IMR-90 (cell line): ENCODE data around the gene ZNF248. TPM values are rescaled to one million over a fixed set of nuclear protein-coding genes. Genes with fewer than 3 reads are reported as not detected.

Experiments
- ATAC-seq: fragments of 200-7000 bp; cut with Tn5 transposase; 2 replicates; pipeline ENCODE4 v1.9.1; 2020; ENCODE audit warnings: low read depth, mild to moderate bottlenecking, moderate library complexity
- BruUV-seq: library from RNA; stranded (reverse); fragments of 400-500 nt; replicated peaks from 2 replicates; lab custom pipeline; 2021; lab: Mats Ljungman, UMichigan
- CTCF ChIA-PET: fragments of 300-600 bp; formaldehyde crosslinking; extraction: SDS; loops from one replicate; lab custom pipeline; 2021; ENCODE audit warnings: antibody characterized with exemption; lab: Yijun Ruan, JAX
- POLR2A ChIA-PET: fragments of 300-600 bp; sonication (Branson Sonifier 250); formaldehyde crosslinking; loops from one replicate; lab custom pipeline; 2022; ENCODE audit warnings: antibody characterized with exemption; ENCODE audit not compliant: unreplicated experiment; lab: Charles Lee
- DNase-seq: peaks from one replicate; pipeline ENCODE4 v3.0.0; 2013
- H2AFZ ChIP-seq: replicated peaks from 2 replicates; pipeline ENCODE3; 2013; ENCODE audit warnings: low read length, mild to moderate bottlenecking; ENCODE audit not compliant: poor library complexity
- H2AK5ac ChIP-seq: 2 replicates; pipeline ENCODE4 v1.6.1; 2013; ENCODE audit warnings: low read depth, low read length, inconsistent platforms
- H2AK9ac ChIP-seq: replicated peaks from 2 replicates; pipeline ENCODE3; 2013; ENCODE audit warnings: mild to moderate bottlenecking, low read depth, low read length, moderate library complexity; ENCODE audit not compliant: poor library complexity
- H2BK120ac ChIP-seq: 2 replicates; pipeline ENCODE4 v1.6.1; 2013; ENCODE audit warnings: low read depth, low read length, inconsistent platforms
- H2BK15ac ChIP-seq: 3 replicates; pipeline ENCODE4 v1.6.1; 2013; ENCODE audit warnings: low read depth, low read length, inconsistent platforms
- H2BK20ac ChIP-seq: 2 replicates; pipeline ENCODE4 v1.6.1; 2013; ENCODE audit warnings: low read depth, mild to moderate bottlenecking, inconsistent platforms, low read length, moderate library complexity
- H2BK5ac ChIP-seq: 2 replicates; pipeline ENCODE4 v1.6.1; 2013; ENCODE audit warnings: mild to moderate bottlenecking, low read depth, low read length, inconsistent platforms; ENCODE audit not compliant: poor library complexity, severe bottlenecking
- H3K14ac ChIP-seq: replicated peaks from 2 replicates; pipeline ENCODE4 v1.6.1; 2013; ENCODE audit warnings: low read depth, low read length, inconsistent platforms
- H3K18ac ChIP-seq: 2 replicates; pipeline ENCODE4 v1.6.1; 2013; ENCODE audit warnings: low read depth, low read length, control low read depth
- H3K23ac ChIP-seq: 2 replicates; pipeline ENCODE4 v1.6.1; 2013; ENCODE audit warnings: low read depth, low read length, inconsistent platforms
- H3K27ac ChIP-seq: 2 replicates; pipeline ENCODE4 v1.5.1; 2013; ENCODE audit warnings: mild to moderate bottlenecking, control low read depth, low read length; ENCODE audit not compliant: insufficient read depth
- H3K27me3 ChIP-seq: 2 replicates; pipeline ENCODE4 v1.6.1; 2013; ENCODE audit warnings: low read length; ENCODE audit not compliant: control insufficient read depth, insufficient read depth
- H3K36me3 ChIP-seq: 2 replicates; pipeline ENCODE4 v1.6.1; 2013; ENCODE audit warnings: low read length, mixed read lengths; ENCODE audit not compliant: control insufficient read depth, insufficient read depth
- H3K4ac ChIP-seq: 2 replicates; pipeline ENCODE4 v1.6.1; 2013; ENCODE audit warnings: low read depth, low read length, inconsistent platforms
- H3K4me1 ChIP-seq: 2 replicates; pipeline ENCODE4 v1.6.1; 2013; ENCODE audit warnings: low read length, mixed read lengths; ENCODE audit not compliant: control insufficient read depth, insufficient read depth
- H3K4me2 ChIP-seq: 2 replicates; pipeline ENCODE4 v1.6.1; 2013; ENCODE audit warnings: low read depth, mild to moderate bottlenecking, control low read depth, low read length, moderate library complexity
- H3K4me3 ChIP-seq: 2 replicates; pipeline ENCODE4 v1.5.1; 2013; ENCODE audit warnings: low read depth, mild to moderate bottlenecking, control low read depth, low read length, moderate library complexity; ENCODE audit not compliant: insufficient read depth
- H3K56ac ChIP-seq: 2 replicates; pipeline ENCODE4 v1.6.1; 2013; ENCODE audit warnings: low read length, inconsistent platforms; ENCODE audit not compliant: insufficient read depth; ENCODE audit errors: extremely low read depth
- H3K79me1 ChIP-seq, 2 experiments: 2 replicates each; pipeline ENCODE4 v1.6.1; 2013; ENCODE audit warnings: low read length in 2 of 2, inconsistent platforms in 1 of 2, low read depth in 1 of 2
- H3K9ac ChIP-seq: 2 replicates; pipeline ENCODE4 v1.6.1; 2013; ENCODE audit warnings: low read depth, low read length, control low read depth
- H3K9me1 ChIP-seq: 2 replicates; pipeline ENCODE4 v1.6.1; 2013; ENCODE audit warnings: low read length, inconsistent platforms; ENCODE audit not compliant: insufficient read depth
- H3K9me3 ChIP-seq: 2 replicates; pipeline ENCODE4 v1.6.1; 2013; ENCODE audit warnings: low read length; ENCODE audit not compliant: control insufficient read depth, insufficient read depth
- H4K20me1 ChIP-seq: 2 replicates; pipeline ENCODE4 v1.6.1; 2013; ENCODE audit warnings: low read length, inconsistent platforms; ENCODE audit not compliant: insufficient read depth
- H4K5ac ChIP-seq: 2 replicates; pipeline ENCODE4 v1.6.1; 2013; ENCODE audit warnings: mild to moderate bottlenecking, low read depth, low read length, control low read depth
- H4K8ac ChIP-seq, 2 experiments: 2 replicates each; pipeline ENCODE4 v1.6.1; 2013; ENCODE audit warnings: low read depth in 2 of 2, low read length in 2 of 2, control low read depth in 1 of 2, inconsistent platforms in 1 of 2
- H4K91ac ChIP-seq: 2 replicates; pipeline ENCODE4 v1.6.1; 2013; ENCODE audit warnings: low read depth, low read length, inconsistent platforms; ENCODE audit not compliant: insufficient read depth
- BHLHE40 ChIP-seq: fragments of 150-350 bp; IDR thresholded peaks from 2 replicates; pipeline ENCODE4 v1.6.1; 2016; ENCODE audit warnings: mild to moderate bottlenecking, low read depth, low read length
- CEBPB ChIP-seq: IDR thresholded peaks from 2 replicates; pipeline ENCODE4 v1.6.1; 2012; ENCODE audit warnings: low read depth, low read length, improper control_type of control experiment
- CHD1 ChIP-seq: IDR thresholded peaks from 2 replicates; pipeline ENCODE4 v1.6.1; 2012; ENCODE audit warnings: low read depth, low read length, improper control_type of control experiment
- ELK1 ChIP-seq: fragments of 150-350 bp; IDR thresholded peaks from 2 replicates; pipeline ENCODE4 v1.6.1; 2016; ENCODE audit warnings: low read depth, mild to moderate bottlenecking, low read length, moderate library complexity, borderline replicate concordance
- FOS ChIP-seq: fragments of 150-350 bp; IDR thresholded peaks from 2 replicates; pipeline ENCODE4 v1.6.1; 2016; ENCODE audit warnings: low read depth, low read length
- MAFK ChIP-seq: IDR thresholded peaks from 2 replicates; pipeline ENCODE4 v1.6.1; 2012; ENCODE audit warnings: low read depth, low read length, improper control_type of control experiment
- MAZ ChIP-seq: IDR thresholded peaks from 2 replicates; pipeline ENCODE4 v1.6.1; 2012; ENCODE audit warnings: low read depth, mild to moderate bottlenecking, low read length, improper control_type of control experiment, moderate library complexity, borderline replicate concordance
- MXI1 ChIP-seq: IDR thresholded peaks from 2 replicates; pipeline ENCODE4 v1.6.1; 2012; ENCODE audit warnings: low read depth, mild to moderate bottlenecking, low read length, moderate library complexity, borderline replicate concordance
- NFE2L2 ChIP-seq: fragments of 150-350 bp; IDR thresholded peaks from 2 replicates; pipeline ENCODE4 v1.6.1; 2016; ENCODE audit warnings: low read depth, mild to moderate bottlenecking, low read length
- POLR2A ChIP-seq: IDR thresholded peaks from 2 replicates; pipeline ENCODE4 v1.6.1; 2012; ENCODE audit warnings: mild to moderate bottlenecking, low read depth, low read length
- RAD21 ChIP-seq: IDR thresholded peaks from 2 replicates; pipeline ENCODE4 v1.6.1; 2012; ENCODE audit warnings: low read length, improper control_type of control experiment
- RCOR1 ChIP-seq: IDR thresholded peaks from 2 replicates; pipeline ENCODE4 v1.6.1; 2012; ENCODE audit warnings: mild to moderate bottlenecking, low read length, improper control_type of control experiment; ENCODE audit not compliant: insufficient replicate concordance
- RFX5 ChIP-seq: IDR thresholded peaks from 2 replicates; pipeline ENCODE4 v1.8.0; 2012; ENCODE audit warnings: low read depth, mild to moderate bottlenecking, low read length, moderate library complexity
- SMC3 ChIP-seq: fragments of 150-350 bp; IDR thresholded peaks from 2 replicates; pipeline ENCODE4 v1.6.1; 2016; ENCODE audit warnings: low read depth, mild to moderate bottlenecking, antibody characterized with exemption, low read length, moderate library complexity
- whole genome bisulfite sequencing, 2 experiments: methylation state at CpG; one replicate each; pipeline versions ENCODE4 v1.1.5 to v1.1.7; 2013; ENCODE audit warnings: missing lambda C conversion rate in 2 of 2; ENCODE audit not compliant: insufficient read length in 1 of 2; ENCODE audit errors: extremely low coverage in 2 of 2; 5-methylcytosine and 5-hydroxymethylcytosine counted together
- dilution Hi-C: fragments of 300-500 bp; cut with HindIII; formaldehyde crosslinking; loops from one replicate; pipeline ENCODE4 v1.14.3; 2018; ENCODE audit warnings: low sequenced_read_pairs; ENCODE audit not compliant: unreplicated experiment
- in situ Hi-C: fragments of 300-500 bp; cut with MboI; formaldehyde crosslinking; loops from 3 replicates; pipeline ENCODE4 v1.14.3; 2019; ENCODE audit warnings: low sequenced_read_pairs, inconsistent platforms, mixed read lengths
- intact Hi-C: fragments of 100-400 bp; cut with micrococcal nuclease; formaldehyde crosslinking; loops from 2 replicates; pipeline ENCODE4 v1.10.0; 2022
- polyA plus RNA-seq, 3 experiments: library from polyadenylated mRNA; depleted of rRNA; stranded (reverse); fragments of >200 nt; gene quantifications; 2 replicates each; pipeline ENCODE4 v1.2.3, GENCODE V29; 2012; ENCODE audit warnings: low replicate concordance in 1 of 3
- total RNA-seq: library from RNA; depleted of rRNA; stranded (reverse); fragments of >200 nt; gene quantifications from 2 replicates; pipeline ENCODE4 v1.2.3, GENCODE V29; 2012
- TF ChIP-seq, protein P1 (sequence below): fragments of 150-350 bp; IDR thresholded peaks from 2 replicates; pipeline ENCODE4 v1.6.1; 2017; ENCODE audit warnings: mild to moderate bottlenecking, antibody characterized with exemption, low read length, low read depth
- TF ChIP-seq, protein P2 (sequence below): conservative IDR thresholded peaks from 2 replicates; pipeline ENCODE4 v1.5.1; 2012; ENCODE audit warnings: mild to moderate bottlenecking, low read depth, low read length, improper control_type of control experiment

Gene ZNF248
- total and polyA plus RNA-seq, 2 of the 4 experiments (the other 2 are of a cell fraction), result 5.1 to 5.7 TPM

GRCh38 chr10:37865264-37865663 lies 7.9 kb upstream of the ZNF248 start:
- no peak overlapping the region for H2AFZ ChIP-seq
- H3K79me1 ChIP-seq, result no peaks in the 10 kb centered on the region
- no peaks in the 10 kb centered on the region for H4K20me1 ChIP-seq
- H3K18ac ChIP-seq, result no peak overlapping the region
- ChIA-PET CTCF (no interaction called here), POLR2A (no interaction called here)
- no TSS peak for BruUV-seq
- H2AK5ac ChIP-seq, result no peak overlapping the region
- H3K4me3 ChIP-seq, result no peak overlapping the region
- no peak overlapping the region for H4K8ac ChIP-seq
- H3K9me3 ChIP-seq, result no peaks in the 10 kb centered on the region
- H3K36me3 ChIP-seq, result no peaks in the 10 kb centered on the region
- H2BK5ac ChIP-seq, result no peak overlapping the region
- H3K4ac ChIP-seq, result no peak overlapping the region
- intact Hi-C loops, result no loop called here
- no peak overlapping the region for H3K4me2 ChIP-seq
- no peak overlapping the region; the same call in 1 of the 2 replicates for H3K56ac ChIP-seq
- no peak overlapping the region for H2BK20ac ChIP-seq
- no peak overlapping the region for H4K91ac ChIP-seq
- no peaks in the 10 kb centered on the region; the same call in 1 of the 2 replicates for H3K4me1 ChIP-seq
- no peak overlapping the region for H2BK120ac ChIP-seq
- no peaks in the 10 kb centered on the region for H3K27me3 ChIP-seq
- no peak overlapping the region for H2BK15ac ChIP-seq
- DNase-seq (peak; percentile 27), ATAC-seq (peak; percentile 73)
- dilution Hi-C loops, result no loop called here
- H3K27ac ChIP-seq, result no peak overlapping the region
- no peak overlapping the region for H4K5ac ChIP-seq
- TF ChIP-seq RFX5 (no peak), MAZ (no peak), ELK1 (no peak), MAFK (no peak), CEBPB (no peak), RCOR1 (no peak), POLR2A (no peak), RAD21 (no peak), FOS (no peak), NFE2L2 (no peak), SMC3 (no peak), MXI1 (no peak), BHLHE40 (no peak), CHD1 (no peak)
- TF ChIP-seq, protein P1, sequence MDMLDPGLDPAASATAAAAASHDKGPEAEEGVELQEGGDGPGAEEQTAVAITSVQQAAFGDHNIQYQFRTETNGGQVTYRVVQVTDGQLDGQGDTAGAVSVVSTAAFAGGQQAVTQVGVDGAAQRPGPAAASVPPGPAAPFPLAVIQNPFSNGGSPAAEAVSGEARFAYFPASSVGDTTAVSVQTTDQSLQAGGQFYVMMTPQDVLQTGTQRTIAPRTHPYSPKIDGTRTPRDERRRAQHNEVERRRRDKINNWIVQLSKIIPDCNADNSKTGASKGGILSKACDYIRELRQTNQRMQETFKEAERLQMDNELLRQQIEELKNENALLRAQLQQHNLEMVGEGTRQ, result no peak
- TF ChIP-seq, protein P2, sequence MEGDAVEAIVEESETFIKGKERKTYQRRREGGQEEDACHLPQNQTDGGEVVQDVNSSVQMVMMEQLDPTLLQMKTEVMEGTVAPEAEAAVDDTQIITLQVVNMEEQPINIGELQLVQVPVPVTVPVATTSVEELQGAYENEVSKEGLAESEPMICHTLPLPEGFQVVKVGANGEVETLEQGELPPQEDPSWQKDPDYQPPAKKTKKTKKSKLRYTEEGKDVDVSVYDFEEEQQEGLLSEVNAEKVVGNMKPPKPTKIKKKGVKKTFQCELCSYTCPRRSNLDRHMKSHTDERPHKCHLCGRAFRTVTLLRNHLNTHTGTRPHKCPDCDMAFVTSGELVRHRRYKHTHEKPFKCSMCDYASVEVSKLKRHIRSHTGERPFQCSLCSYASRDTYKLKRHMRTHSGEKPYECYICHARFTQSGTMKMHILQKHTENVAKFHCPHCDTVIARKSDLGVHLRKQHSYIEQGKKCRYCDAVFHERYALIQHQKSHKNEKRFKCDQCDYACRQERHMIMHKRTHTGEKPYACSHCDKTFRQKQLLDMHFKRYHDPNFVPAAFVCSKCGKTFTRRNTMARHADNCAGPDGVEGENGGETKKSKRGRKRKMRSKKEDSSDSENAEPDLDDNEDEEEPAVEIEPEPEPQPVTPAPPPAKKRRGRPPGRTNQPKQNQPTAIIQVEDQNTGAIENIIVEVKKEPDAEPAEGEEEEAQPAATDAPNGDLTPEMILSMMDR, result no peak
- H2AK9ac ChIP-seq, result no peak overlapping the region
- no CpG with 5 or more reads among the region's 3 CpGs for WGBS, 2 experiments
- H3K23ac ChIP-seq, result no peak overlapping the region
- in situ Hi-C loops, result no loop called here
- no peaks in the 10 kb centered on the region for H3K9me1 ChIP-seq
- H3K9ac ChIP-seq, result no peak overlapping the region
- no peak overlapping the region for H3K14ac ChIP-seq
